ENCODE measurements around the gene EDAR. TPM values are rescaled to one million over a fixed set of nuclear protein-coding genes. Genes with fewer than 3 reads are reported as not detected.

Gene EDAR
- polyA plus RNA-seq, 1 of the 3 experiments (the other 2 are of a cell fraction): not detected

- H4K20me1 ChIP-seq (ENCODE audit: insufficient read depth): no peaks in the 10 kb centered on the region
- no peaks in the 10 kb centered on the region for H3K36me3 ChIP-seq (replicated peaks in 1 of 2; ENCODE audit: control insufficient read depth in 1 of 2, insufficient read depth in 2 of 2, low read length in 1 of 2)
- H3K9ac ChIP-seq: no peak overlapping the region
- H3K27ac ChIP-seq (ENCODE audit: low read depth in 2 of 2, low read length in 1 of 2): no peak overlapping the region
- ChIA-PET POLR2A (no interaction called here), CTCF (interaction anchor here (1.2 kb wide), 1 partner anchor 9 kb away, joined by 6 read pairs; no protein-coding TSS in a partner anchor)
- H3K4me1 ChIP-seq (ENCODE audit: control insufficient read depth in 1 of 2, insufficient read depth in 2 of 2, low read depth in 1 of 2, low read length in 1 of 2): peaks cover 0 to 20% of the 10 kb centered on the region in 2 experiments; a peak in 3 of 4 replicates
- H3F3A ChIP-seq (replicated peaks; ENCODE audit: insufficient read depth): no peaks in the 10 kb centered on the region
- DNase-seq: no peak
- TF ChIP-seq EP300 (IDR thresholded peaks at IDR 0.05; ENCODE audit: borderline replicate concordance in 1 of 2, low read depth in 1 of 2, low read length in 1 of 2): no peak
- no peak for TF ChIP-seq USF1 (IDR thresholded peaks at IDR 0.05; ENCODE audit: borderline replicate concordance, low read depth)
- no peak for TF ChIP-seq MXI1 (IDR thresholded peaks at IDR 0.05; ENCODE audit: low read depth, low read length)
- TF ChIP-seq CHD2 (IDR thresholded peaks at IDR 0.05; ENCODE audit: low read length, partially characterized antibody): no peak
- TF ChIP-seq ELF1 (IDR thresholded peaks at IDR 0.05): no peak
- WGBS (ENCODE audit: low lambda C conversion rate): no CpG with 5 or more reads among the region's 7 CpGs
- peaks cover 13% of the 10 kb centered on the region for H3K27me3 ChIP-seq (ENCODE audit: insufficient read depth)
- H3K4me2 ChIP-seq: no peak overlapping the region
- no peaks in the 10 kb centered on the region for H3K9me3 ChIP-seq
- H2AFZ ChIP-seq (ENCODE audit: low read depth): no peak overlapping the region
- no peaks in the 10 kb centered on the region for H3K79me2 ChIP-seq (ENCODE audit: insufficient read depth)
- H3K9me2 ChIP-seq: no peaks in the 10 kb centered on the region
- H3K4me3 ChIP-seq (ENCODE audit: low read depth in 2 of 2, low read length in 1 of 2): no peak overlapping the region
Observed at GRCh38 chr2:108936866-108937265, 52.2 kb downstream of the EDAR start.

- Histone ChIP-seq H2AFZ (ENCODE audit: low read depth) (no peak overlapping the region), H3K9me2 (no peaks in the 10 kb centered on the region), H3K4me3 (ENCODE audit: low read depth in 2 of 2, low read length in 1 of 2) (no peak overlapping the region), H3K27me3 (ENCODE audit: insufficient read depth) (peaks cover 10% of the 10 kb centered on the region; the same call in 1 of the 2 replicates), H4K20me1 (ENCODE audit: insufficient read depth) (no peaks in the 10 kb centered on the region), H3K79me2 (ENCODE audit: insufficient read depth) (no peaks in the 10 kb centered on the region), H3K9me3 (no peaks in the 10 kb centered on the region), H3K36me3 (replicated peaks in 1 of 2; ENCODE audit: control insufficient read depth in 1 of 2, insufficient read depth in 2 of 2, low read length in 1 of 2) (no peaks in the 10 kb centered on the region), H3F3A (replicated peaks; ENCODE audit: insufficient read depth) (no peaks in the 10 kb centered on the region), H3K9ac (no peak overlapping the region), H3K4me2 (no peak overlapping the region), H3K4me1 (ENCODE audit: control insufficient read depth in 1 of 2, insufficient read depth in 2 of 2, low read depth in 1 of 2, low read length in 1 of 2) (peaks cover 0 to 20% of the 10 kb centered on the region in 2 experiments; a peak in 3 of 4 replicates), H3K27ac (ENCODE audit: low read depth in 2 of 2, low read length in 1 of 2) (no peak overlapping the region)
- ChIA-PET CTCF (interaction anchor here (1.2 kb wide), 1 partner anchor 8 kb away, joined by 6 read pairs; no protein-coding TSS in a partner anchor), POLR2A (no interaction called here)
- TF ChIP-seq FOSL2 (IDR thresholded peaks at IDR 0.05; ENCODE audit: borderline replicate concordance, low read depth) (no peak), RCOR1 (IDR thresholded peaks at IDR 0.05; ENCODE audit: low read length) (no peak)
- whole genome bisulfite sequencing (ENCODE audit: low lambda C conversion rate): 69% methylated on average over 11 of the region's 17 CpGs
- DNase-seq: no peak
Observed at GRCh38 chr2:108936076-108936864, 52.8 kb downstream of the EDAR start.

- no peaks in the 10 kb centered on the region for H3K9me2 ChIP-seq
Observed at GRCh38 chr2:108935271-108935741, 53.7 kb downstream of the EDAR start.

More at GRCh38 chr2:108935271-108935741, 53.7 kb downstream of the EDAR start:
- Histone ChIP-seq H4K20me1 (ENCODE audit: insufficient read depth) (no peaks in the 10 kb centered on the region), H3K9me3 (no peaks in the 10 kb centered on the region), H3K9ac (no peak overlapping the region), H3F3A (replicated peaks; ENCODE audit: insufficient read depth) (no peaks in the 10 kb centered on the region), H3K79me2 (ENCODE audit: insufficient read depth) (no peaks in the 10 kb centered on the region), H3K4me2 (no peak overlapping the region), H2AFZ (ENCODE audit: low read depth) (no peak overlapping the region), H3K4me3 (ENCODE audit: low read depth in 2 of 2, low read length in 1 of 2) (no peak overlapping the region), H3K4me1 (ENCODE audit: control insufficient read depth in 1 of 2, insufficient read depth in 2 of 2, low read depth in 1 of 2, low read length in 1 of 2) (peaks cover 0 to 20% of the 10 kb centered on the region in 2 experiments; a peak in 3 of 4 replicates), H3K27ac (ENCODE audit: low read depth in 2 of 2, low read length in 1 of 2) (no peak overlapping the region), H3K36me3 (replicated peaks in 1 of 2; ENCODE audit: control insufficient read depth in 1 of 2, insufficient read depth in 2 of 2, low read length in 1 of 2) (no peaks in the 10 kb centered on the region), H3K27me3 (ENCODE audit: insufficient read depth) (peaks cover 15% of the 10 kb centered on the region; the same call in 1 of the 2 replicates)
- ChIA-PET POLR2A (no interaction called here), CTCF (no interaction called here)
- TF ChIP-seq MAX (IDR thresholded peaks at IDR 0.05; ENCODE audit: low read depth) (no peak), NFIC (IDR thresholded peaks at IDR 0.05; ENCODE audit: borderline replicate concordance) (no peak), JUND (IDR thresholded peaks at IDR 0.05) (no peak), NRF1 (IDR thresholded peaks at IDR 0.05; ENCODE audit: low read depth, low read length) (no peak), ELF1 (IDR thresholded peaks at IDR 0.05) (no peak), RCOR1 (IDR thresholded peaks at IDR 0.05; ENCODE audit: low read length) (no peak), FOXM1 (IDR thresholded peaks at IDR 0.05; ENCODE audit: low read depth) (no peak), POLR2AphosphoS5 (IDR thresholded peaks at IDR 0.05; ENCODE audit: low read depth, low read length) (no peak), CHD2 (IDR thresholded peaks at IDR 0.05; ENCODE audit: low read length, partially characterized antibody) (no peak), CTCF (IDR thresholded peaks at IDR 0.05) (no peak), TCF12 (IDR thresholded peaks at IDR 0.05) (no peak), MXI1 (IDR thresholded peaks at IDR 0.05; ENCODE audit: low read depth, low read length) (no peak), SMC3 (IDR thresholded peaks at IDR 0.05; ENCODE audit: low read depth, low read length) (no peak), EP300 (IDR thresholded peaks at IDR 0.05; ENCODE audit: borderline replicate concordance in 1 of 2, low read depth in 1 of 2, low read length in 1 of 2) (no peak)
- DNase-seq: no peak
- 70% methylated on average over 5 of the region's 5 CpGs for WGBS (ENCODE audit: low lambda C conversion rate)
